HCT116 (cell line): Measurements from ENCODE around the gene SULT2B1. TPM values are rescaled to one million over a fixed set of nuclear protein-coding genes. Genes with fewer than 3 reads are reported as not detected.

Experiments
- ATAC-seq: fragments of 200-7000 bp; cut with Tn5 transposase; 2 replicates; pipeline ENCODE4 v1.9.1; 2020; ENCODE audit warnings: mild to moderate bottlenecking, moderate library complexity
- BruUV-seq: library from RNA; stranded (reverse); fragments of 400-500 nt; replicated peaks from 2 replicates; lab custom pipeline; 2021; lab: Mats Ljungman, UMichigan
- CTCF ChIA-PET: fragments of 300-600 bp; sonication (Branson Sonifier 250); formaldehyde crosslinking; loops from one replicate; lab custom pipeline; 2021; ENCODE audit warnings: antibody characterized with exemption; lab: Charles Lee
- POLR2A ChIA-PET: fragments of 300-600, 350-600 bp; sonication (Branson Sonifier 250); formaldehyde crosslinking; loops from one replicate; lab custom pipeline; 2021; ENCODE audit warnings: antibody characterized with exemption; lab: Charles Lee
- RAD21 ChIA-PET, 2 experiments: fragments of 300-600 bp; sonication (Branson Sonifier 250); formaldehyde crosslinking; loops; one replicate each; lab custom pipeline; 2023; ENCODE audit warnings: low total read pairs in 2 of 2; ENCODE audit not compliant: uncharacterized antibody in 2 of 2, unreplicated experiment in 2 of 2, low non-redundant PET in 1 of 2; lab: Charles Lee
- DNase-seq: peaks from one replicate; pipeline ENCODE4 v3.0.0-alpha.2; 2010; ENCODE audit warnings: low read depth, low spot score
- H2AFZ ChIP-seq: fragments of 200-600 bp; shearing (Covaris generic), sonication (generic); 2 replicates; pipeline ENCODE4 v1.6.1; 2017; ENCODE audit warnings: low read depth, mixed run types, mixed read lengths, antibody characterized with exemption, low read length; ENCODE audit not compliant: poor library complexity, severe bottlenecking
- H3K27ac ChIP-seq: 2 replicates; pipeline ENCODE4 v1.5.1; 2012; ENCODE audit warnings: low read depth, low read length
- H3K27me3 ChIP-seq: fragments of 200-600 bp; sonication (generic); 2 replicates; pipeline ENCODE4 v1.6.1; 2016; ENCODE audit warnings: mixed run types, low read length, mixed read lengths; ENCODE audit not compliant: insufficient read depth
- H3K36me3 ChIP-seq, 2 experiments: fragments of 200-500 bp in 1 of 2; fragments of 200-600 bp in 1 of 2; sonication (Bioruptor generic) in 1 of 2; sonication (generic) in 1 of 2; 2 replicates each; pipeline versions ENCODE4 v1.5.1 to v1.6.1; 2014 to 2016; ENCODE audit warnings: low read length in 2 of 2, inconsistent platforms in 1 of 2, mixed read lengths in 1 of 2, mixed run types in 1 of 2; ENCODE audit not compliant: insufficient read depth in 2 of 2, control insufficient read depth in 1 of 2
- H3K4me1 ChIP-seq, 2 experiments: fragments of 200-600 bp in 1 of 2; sonication (generic) in 1 of 2; 2 replicates each; pipeline versions ENCODE4 v1.5.1 to v1.6.1; 2012 to 2017; ENCODE audit warnings: low read length in 2 of 2, inconsistent platforms in 1 of 2, mild to moderate bottlenecking in 1 of 2, mixed read lengths in 1 of 2, mixed run types in 1 of 2, moderate library complexity in 1 of 2; ENCODE audit not compliant: insufficient read depth in 2 of 2, control insufficient read depth in 1 of 2
- H3K4me2 ChIP-seq: fragments of 200-600 bp; sonication (generic); 2 replicates; pipeline ENCODE4 v1.6.1; 2017; ENCODE audit warnings: mixed run types, low read length, mixed read lengths
- H3K4me3 ChIP-seq, 2 experiments: fragments of 200-600 bp in 1 of 2; sonication (generic) in 1 of 2; replicated peaks in 1 of 2; 2 replicates each; pipeline ENCODE4 v1.5.1; 2011 to 2016; ENCODE audit warnings: low read length in 2 of 2, control low read depth in 1 of 2, low read depth in 1 of 2, mild to moderate bottlenecking in 1 of 2, mixed read lengths in 1 of 2, mixed run types in 1 of 2
- H3K79me2 ChIP-seq: fragments of 200-600 bp; sonication (generic); 2 replicates; pipeline ENCODE4 v1.6.1; 2017; ENCODE audit warnings: mild to moderate bottlenecking, mixed run types, low read length, moderate library complexity, mixed read lengths; ENCODE audit not compliant: insufficient read depth
- H3K9ac ChIP-seq: fragments of 200-600 bp; sonication (generic); 2 replicates; pipeline ENCODE4 v1.6.1; 2016; ENCODE audit warnings: low read length, mixed read lengths
- H3K9me2 ChIP-seq: fragments of 200-600 bp; sonication (generic), shearing (Covaris generic); 2 replicates; pipeline ENCODE4 v1.6.1; 2017; ENCODE audit warnings: mixed run types, mild to moderate bottlenecking, moderate library complexity; ENCODE audit not compliant: insufficient read depth
- H3K9me3 ChIP-seq, 2 experiments: fragments of 200-500 bp in 1 of 2; fragments of 200-600 bp in 1 of 2; sonication (Bioruptor generic) in 1 of 2; sonication (generic) in 1 of 2; 2 replicates each; pipeline ENCODE4 v1.6.1; 2014 to 2017; ENCODE audit warnings: low read length in 2 of 2, mixed read lengths in 2 of 2, inconsistent platforms in 1 of 2, low read depth in 1 of 2, mild to moderate bottlenecking in 1 of 2, mixed run types in 1 of 2, moderate library complexity in 1 of 2; ENCODE audit not compliant: control insufficient read depth in 1 of 2, insufficient read depth in 1 of 2
- H4K20me1 ChIP-seq: fragments of 200-600 bp; sonication (generic), shearing (Covaris generic); 2 replicates; pipeline ENCODE4 v1.6.1; 2017; ENCODE audit warnings: mixed run types, mild to moderate bottlenecking, moderate library complexity; ENCODE audit not compliant: insufficient read depth
- CBX3 ChIP-seq: IDR thresholded peaks from 2 replicates; pipeline ENCODE4 v1.6.1; 2012; ENCODE audit warnings: low read depth
- CEBPB ChIP-seq: IDR thresholded peaks from 2 replicates; pipeline ENCODE4 v1.6.1; 2012; ENCODE audit warnings: low read depth
- JUND ChIP-seq: IDR thresholded peaks from 2 replicates; pipeline ENCODE4 v1.6.1; 2012
- POLR2A ChIP-seq: IDR thresholded peaks from 2 replicates; pipeline ENCODE4 v1.7.0; 2011; ENCODE audit warnings: borderline replicate concordance; ENCODE audit not compliant: insufficient read depth, insufficient read length; ENCODE audit errors: extremely low read depth
- POLR2AphosphoS5 ChIP-seq: IDR thresholded peaks from 2 replicates; pipeline ENCODE4 v1.6.1; 2011; ENCODE audit warnings: mild to moderate bottlenecking, low read depth, low read length, moderate library complexity
- RAD21 ChIP-seq: IDR thresholded peaks from 2 replicates; pipeline ENCODE4 v1.6.1; 2012; ENCODE audit warnings: low read depth, mild to moderate bottlenecking
- SP1 ChIP-seq: IDR thresholded peaks from 2 replicates; pipeline ENCODE4 v1.6.1; 2012; ENCODE audit warnings: low read depth
- intact Hi-C: fragments of 100-400 bp; cut with micrococcal nuclease; formaldehyde crosslinking; loops from 2 replicates; pipeline ENCODE4 v1.10.0; 2022
- total RNA-seq: library from RNA; stranded (reverse); gene quantifications from one replicate; pipeline ENCODE4 v1.2.1, GENCODE V29; 2021; ENCODE audit not compliant: unreplicated experiment

The SULT2B1 gene
- total RNA-seq, 1 experiment from 2014 or later = 4.8 TPM

- H3K4me3 ChIP-seq = no peak overlapping the region
- DNase-seq (no peak), ATAC-seq (no peak)
- no peak overlapping the region for H2AFZ ChIP-seq
- H3K36me3 ChIP-seq = peaks cover 2 to 10% of the 10 kb centered on the region in 2 experiments; a peak in 1 of 4 replicates
- peak overlapping the region; percentile 54 for H3K4me2 ChIP-seq
- no peaks in the 10 kb centered on the region for H3K9me3 ChIP-seq
- H3K27me3 ChIP-seq = no peaks in the 10 kb centered on the region
- no TSS peak for BruUV-seq
- RAD21 ChIA-PET = no interaction called here
- CTCF ChIA-PET = interaction anchor here (1.2 kb wide), 1 partner anchor 8 kb away, joined by 3 read pairs; the partner anchor contains the start of genes RPL18 and SPHK2
- H3K9me2 ChIP-seq = no peaks in the 10 kb centered on the region
- peaks cover 16% of the 10 kb centered on the region; the same call in 1 of the 2 replicates for H3K79me2 ChIP-seq
- H3K4me1 ChIP-seq = peaks cover 32 to 48% of the 10 kb centered on the region in 2 experiments
- peak overlapping the region; percentile 57 for H3K27ac ChIP-seq
- intact Hi-C loops = no loop called here
- POLR2A ChIA-PET = interaction anchor here (1.0 to 1.8 kb wide), 2 partner anchors 8 to 10 kb away, joined by 3 to 8 read pairs; partner anchors contain the start of gene SPHK2
- no peaks in the 10 kb centered on the region for H4K20me1 ChIP-seq
- no peak for TF ChIP-seq CBX3
- no peak for TF ChIP-seq CEBPB
- TF ChIP-seq SP1 = no peak
- no peak for TF ChIP-seq JUND
- TF ChIP-seq POLR2A = no peak
- H3K9ac ChIP-seq = peak overlapping the region; percentile 33; the same call in 1 of the 2 replicates
Measured at GRCh38 chr19:48627201-48627864, 75.4 kb downstream of the SULT2B1 start.

- CTCF ChIA-PET = interaction anchor here (1.2 kb wide), 1 partner anchor 9 kb away, joined by 3 read pairs; the partner anchor contains the start of genes RPL18 and SPHK2
- Histone ChIP-seq H3K9ac (no peak overlapping the region), H3K9me3 (no peaks in the 10 kb centered on the region), H3K36me3 (peaks cover 2 to 13% of the 10 kb centered on the region in 2 experiments; a peak in 1 of 4 replicates), H3K4me3 (no peak overlapping the region), H3K4me2 (no peak overlapping the region; the same call in 1 of the 2 replicates), H3K79me2 (peaks cover 12% of the 10 kb centered on the region; the same call in 1 of the 2 replicates), H3K27me3 (no peaks in the 10 kb centered on the region), H3K4me1 (peaks cover 37 to 54% of the 10 kb centered on the region in 2 experiments), H3K9me2 (no peaks in the 10 kb centered on the region), H2AFZ (no peak overlapping the region), H3K27ac (peak overlapping the region; percentile 57), H4K20me1 (no peaks in the 10 kb centered on the region)
- no peak for ATAC-seq
- no peak for TF ChIP-seq RAD21
- 0 out of 2 replicates have a peak, but pooled peaks have one; percentile 27 for TF ChIP-seq POLR2AphosphoS5
- intact Hi-C loops = no loop called here
- no peak for DNase-seq
- POLR2A ChIA-PET = interaction anchor here (1.8 kb wide), 1 partner anchor 8 kb away, joined by 8 read pairs; the partner anchor contains the start of gene SPHK2
- RAD21 ChIA-PET = no interaction called here
- no TSS peak for BruUV-seq
Measured at GRCh38 chr19:48627865-48628314, 75.9 kb downstream of the SULT2B1 start.
